SK-N-SH (cell line): ENCODE measurements around the gene FAM107A. TPM values are rescaled to one million over a fixed set of nuclear protein-coding genes. Genes with fewer than 3 reads are reported as not detected.

Source experiments
- CTCF ChIA-PET: fragments of 300-600, 350-600 bp; formaldehyde crosslinking; extraction: SDS; loops from one replicate; lab custom pipeline; 2021; lab: Yijun Ruan, JAX
- POLR2A ChIA-PET: fragments of 350-600 bp; sonication (Branson Sonifier 250); formaldehyde crosslinking; extraction: SDS; loops from one replicate; lab custom pipeline; 2020; ENCODE audit warnings: antibody characterized with exemption, inconsistent platforms; lab: Yijun Ruan, JAX
- DNase-seq: peaks from one replicate; pipeline ENCODE4 v3.0.0; 2012
- H2AFZ ChIP-seq: fragments of 200-600 bp; sonication (generic); 2 replicates; pipeline ENCODE4 v1.8.1; 2016; ENCODE audit warnings: antibody characterized with exemption, mild to moderate bottlenecking, low read depth
- H3F3A ChIP-seq: fragments of 200-600 bp; sonication (generic); replicated peaks from 2 replicates; pipeline ENCODE3; 2016; ENCODE audit warnings: antibody characterized with exemption, mild to moderate bottlenecking; ENCODE audit not compliant: insufficient read depth
- H3K27ac ChIP-seq, 2 experiments: fragments of 200-500 bp in 1 of 2; fragments of 200-600 bp in 1 of 2; sonication (Bioruptor generic) in 1 of 2; sonication (generic), shearing (Covaris generic) in 1 of 2; 2 replicates each; pipeline versions ENCODE4 v1.5.1 to v1.6.1; 2014 to 2016; ENCODE audit warnings: low read depth in 2 of 2, inconsistent platforms in 1 of 2, low read length in 1 of 2, mild to moderate bottlenecking in 1 of 2, mixed read lengths in 1 of 2
- H3K27me3 ChIP-seq: fragments of 200-600 bp; sonication (generic), shearing (Covaris generic); 2 replicates; pipeline ENCODE4 v1.6.1; 2016; ENCODE audit warnings: mixed run types; ENCODE audit not compliant: insufficient read depth
- H3K36me3 ChIP-seq, 2 experiments: fragments of 200-500 bp in 1 of 2; fragments of 200-600 bp in 1 of 2; sonication (Bioruptor generic) in 1 of 2; sonication (generic) in 1 of 2; replicated peaks in 1 of 2; 2 replicates each; pipeline versions ENCODE3 to v1.5.1; 2014 to 2016; ENCODE audit warnings: low read length in 1 of 2, mild to moderate bottlenecking in 1 of 2; ENCODE audit not compliant: insufficient read depth in 2 of 2, control insufficient read depth in 1 of 2
- H3K4me1 ChIP-seq, 2 experiments: fragments of 200-500 bp in 1 of 2; fragments of 200-600 bp in 1 of 2; sonication (Bioruptor generic) in 1 of 2; sonication (generic), shearing (Covaris generic) in 1 of 2; 2 replicates each; pipeline versions ENCODE4 v1.5.1 to v1.6.1; 2014 to 2016; ENCODE audit warnings: low read depth in 1 of 2, low read length in 1 of 2, mixed run types in 1 of 2; ENCODE audit not compliant: insufficient read depth in 2 of 2, control insufficient read depth in 1 of 2
- H3K4me2 ChIP-seq: fragments of 200-600 bp; sonication (generic), shearing (Covaris generic); 2 replicates; pipeline ENCODE4 v1.6.1; 2017; ENCODE audit warnings: mixed run types
- H3K4me3 ChIP-seq, 2 experiments: fragments of 200-500 bp in 1 of 2; fragments of 200-600 bp in 1 of 2; sonication (Bioruptor generic) in 1 of 2; sonication (generic), shearing (Covaris generic) in 1 of 2; 2 replicates each; pipeline versions ENCODE4 v1.5.1 to v1.8.1; 2014 to 2016; ENCODE audit warnings: low read depth in 2 of 2, inconsistent platforms in 1 of 2, low read length in 1 of 2, mild to moderate bottlenecking in 1 of 2, mixed read lengths in 1 of 2, moderate library complexity in 1 of 2
- H3K79me2 ChIP-seq: fragments of 200-600 bp; sonication (generic); 2 replicates; pipeline ENCODE4 v1.8.1; 2017; ENCODE audit warnings: mild to moderate bottlenecking; ENCODE audit not compliant: insufficient read depth
- H3K9ac ChIP-seq: fragments of 200-600 bp; sonication (generic); 2 replicates; pipeline ENCODE4 v1.6.1; 2017; ENCODE audit warnings: mixed run types
- H3K9me2 ChIP-seq: fragments of 200-600 bp; sonication (generic); 2 replicates; pipeline ENCODE4 v1.6.1; 2017; ENCODE audit warnings: mixed run types
- H3K9me3 ChIP-seq: fragments of 200-600 bp; sonication (generic); 2 replicates; pipeline ENCODE4 v1.6.1; 2017; ENCODE audit warnings: mixed run types, mild to moderate bottlenecking, moderate library complexity
- H4K20me1 ChIP-seq: fragments of 200-600 bp; sonication (generic); 2 replicates; pipeline ENCODE4 v1.6.1; 2017; ENCODE audit warnings: mild to moderate bottlenecking, mixed run types; ENCODE audit not compliant: insufficient read depth
- FOXJ3 ChIP-seq: sonication (generic); formaldehyde crosslinking; IDR thresholded peaks from 2 replicates; pipeline ENCODE4 v1.5.1; 2020; ENCODE audit warnings: mild to moderate bottlenecking, missing genetic modification reagents
- FOXM1 ChIP-seq: IDR thresholded peaks from 2 replicates; pipeline ENCODE4 v1.4.0; 2012; ENCODE audit warnings: low read depth, mild to moderate bottlenecking
- GATA2 ChIP-seq: sonication (generic); formaldehyde crosslinking; IDR thresholded peaks from 2 replicates; pipeline ENCODE4 v1.5.0; 2020; ENCODE audit warnings: mild to moderate bottlenecking, missing genetic modification reagents
- JUND ChIP-seq: IDR thresholded peaks from 2 replicates; pipeline ENCODE4 v1.4.0; 2012
- MAX ChIP-seq: IDR thresholded peaks from 2 replicates; pipeline ENCODE4 v1.4.0; 2012; ENCODE audit warnings: low read depth
- MEF2A ChIP-seq: IDR thresholded peaks from 2 replicates; pipeline ENCODE4 v1.4.0; 2012; ENCODE audit warnings: low read depth, borderline replicate concordance
- POLR2AphosphoS5 ChIP-seq: IDR thresholded peaks from 2 replicates; pipeline ENCODE4 v1.6.1; 2012; ENCODE audit warnings: low read depth, low read length
- RFX5 ChIP-seq: IDR thresholded peaks from 2 replicates; pipeline ENCODE4 v1.6.1; 2012; ENCODE audit warnings: mild to moderate bottlenecking, improper control_type of control experiment, low read length
- RXRA ChIP-seq: IDR thresholded peaks from 2 replicates; pipeline ENCODE4 v1.4.0; 2012; ENCODE audit warnings: low read depth, mild to moderate bottlenecking, borderline replicate concordance
- TAF1 ChIP-seq: IDR thresholded peaks from 2 replicates; pipeline ENCODE4 v1.6.1; 2012; ENCODE audit warnings: low read depth, mild to moderate bottlenecking, low read length, moderate library complexity, borderline replicate concordance
- TCF12 ChIP-seq: IDR thresholded peaks from 2 replicates; pipeline ENCODE4 v1.4.0; 2012
- USF2 ChIP-seq: fragments of 150-350 bp; IDR thresholded peaks from 2 replicates; pipeline ENCODE4 v1.6.1; 2017; ENCODE audit warnings: antibody characterized with exemption, low read length, low read depth, borderline replicate concordance
- YY1 ChIP-seq: IDR thresholded peaks from 2 replicates; pipeline ENCODE4 v1.4.0; 2012; ENCODE audit warnings: low read depth, mild to moderate bottlenecking
- ZBTB33 ChIP-seq: IDR thresholded peaks from 2 replicates; pipeline ENCODE4 v1.4.0; 2012; ENCODE audit warnings: low read depth, borderline replicate concordance
- WGBS: methylation state at CpG from one replicate; pipeline ENCODE4 v1.1.6; 2017; ENCODE audit warnings: low lambda C conversion rate; 5-methylcytosine and 5-hydroxymethylcytosine counted together
- polyA plus RNA-seq, 3 experiments: library from polyadenylated mRNA; depleted of rRNA; stranded (reverse); fragments of >200 nt; gene quantifications; 2 replicates each; pipeline ENCODE4 v1.2.3, GENCODE V29; 2012

The FAM107A gene
- polyA plus RNA-seq, 1 of the 3 experiments (the other 2 are of a cell fraction), result 0.02 TPM

DNA sequence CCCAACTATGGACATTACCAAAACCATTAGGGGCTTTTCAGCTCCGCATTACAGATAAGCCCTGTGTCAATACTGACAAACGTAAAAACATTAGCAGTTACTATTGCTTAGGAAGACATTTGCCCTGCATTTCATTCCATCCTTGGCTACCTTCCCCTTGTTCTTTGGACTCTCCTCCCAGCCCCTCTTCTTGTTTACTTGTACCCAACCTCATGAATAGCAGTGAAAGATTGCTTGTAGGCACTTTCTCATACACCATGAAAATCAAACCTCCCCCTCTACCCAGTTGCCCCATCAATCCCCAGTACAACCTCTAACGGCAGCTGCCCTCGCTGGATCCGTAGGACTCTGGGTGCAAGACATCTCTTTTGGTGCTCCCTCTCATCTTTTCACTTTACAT, 16.9 kb upstream of the FAM107A start (continued):
- no peak for TF ChIP-seq MAX

DNA sequence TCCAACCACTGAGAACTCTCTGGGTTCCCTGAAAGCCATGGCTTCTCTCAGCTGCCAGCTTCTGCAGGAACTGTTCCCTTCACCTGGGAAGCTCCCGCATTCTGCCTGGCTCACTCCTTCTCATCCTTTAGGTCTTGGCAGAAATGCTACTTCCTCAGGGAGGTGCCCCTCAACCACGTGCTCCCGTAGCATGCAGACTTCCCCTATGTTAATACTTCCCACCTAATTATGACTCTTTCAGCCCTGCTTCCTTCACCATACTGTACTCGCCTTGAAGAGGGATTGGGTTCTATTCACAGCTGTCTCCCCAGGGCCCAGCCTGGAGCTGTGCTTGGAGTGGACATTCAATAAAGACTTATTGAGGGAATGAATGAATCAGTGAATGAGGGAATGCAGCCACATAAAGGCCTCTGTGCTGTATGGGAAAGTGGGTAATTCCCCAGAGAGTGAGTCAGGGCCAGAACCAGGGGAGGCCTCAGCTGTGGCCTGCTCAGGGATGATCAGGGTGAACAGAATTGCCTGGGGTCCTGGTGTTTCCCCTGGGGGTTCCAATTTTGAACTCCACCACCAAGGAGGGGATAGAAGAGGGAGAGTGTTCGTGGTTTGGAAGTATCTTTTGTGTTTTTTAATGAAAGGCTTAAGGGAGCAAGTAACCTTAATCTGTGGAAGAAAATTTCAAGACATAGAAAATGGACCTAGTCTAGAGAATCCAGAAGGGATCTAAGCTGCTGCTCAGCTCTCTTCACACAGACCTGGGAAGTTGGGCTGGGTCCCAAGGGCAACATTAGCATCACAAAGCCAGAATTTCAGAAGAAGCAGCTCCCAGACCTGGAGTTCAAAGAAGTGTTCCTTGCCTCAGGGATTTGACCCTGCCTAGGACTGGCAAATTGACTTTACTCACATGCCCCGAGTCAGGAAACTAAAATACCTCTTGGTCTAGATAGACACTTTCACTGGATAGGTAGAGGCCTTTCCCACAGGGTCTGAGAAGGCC, 14.6 kb upstream of the FAM107A start:
- Histone ChIP-seq H2AFZ (no peak overlapping the region), H3K27me3 (no peaks in the 10 kb centered on the region; the same call in 1 of the 2 replicates), H3K27ac (no peak overlapping the region), H3K9ac (no peak overlapping the region), H4K20me1 (no peaks in the 10 kb centered on the region), H3K4me2 (no peak overlapping the region), H3F3A (no peaks in the 10 kb centered on the region), H3K79me2 (no peaks in the 10 kb centered on the region), H3K36me3 (no peaks in the 10 kb centered on the region), H3K9me2 (no peaks in the 10 kb centered on the region), H3K4me3 (no peak overlapping the region), H3K4me1 (no peaks in the 10 kb centered on the region), H3K9me3 (no peaks in the 10 kb centered on the region)
- WGBS, result 43% methylated on average over 6 of the region's 6 CpGs
- DNase-seq, result no peak
- ChIA-PET POLR2A (no interaction called here), CTCF (interaction anchor here (0.6 to 3.7 kb wide), 3 partner anchors 23 to 60 kb away, joined by 3 to 27 read pairs (median 3); no protein-coding TSS in a partner anchor)
- TF ChIP-seq RXRA (no peak), FOXM1 (no peak), YY1 (no peak), MEF2A (no peak), TAF1 (no peak), GATA2 (CRISPR knock-in tag) (no peak), USF2 (no peak), TCF12 (no peak), MAX (no peak), JUND (no peak), ZBTB33 (no peak), RFX5 (no peak), FOXJ3 (no peak), POLR2AphosphoS5 (no peak)
